GM19351 (cell line): Measurements from ENCODE around the gene SYNE3.
"Not testable (repeated sequence)": the region's sequence is repeated elsewhere in the genome, so short reads cannot be mapped to it uniquely, and the experiment has no call there.

Source experiments
- ATAC-seq: cut with Tn5 transposase; IDR thresholded peaks from one replicate; pipeline ENCODE4 v1.9.1; 2021; ENCODE audit warnings: mild to moderate bottlenecking, moderate library complexity; ENCODE audit not compliant: unreplicated experiment

The SYNE3 gene

DNA sequence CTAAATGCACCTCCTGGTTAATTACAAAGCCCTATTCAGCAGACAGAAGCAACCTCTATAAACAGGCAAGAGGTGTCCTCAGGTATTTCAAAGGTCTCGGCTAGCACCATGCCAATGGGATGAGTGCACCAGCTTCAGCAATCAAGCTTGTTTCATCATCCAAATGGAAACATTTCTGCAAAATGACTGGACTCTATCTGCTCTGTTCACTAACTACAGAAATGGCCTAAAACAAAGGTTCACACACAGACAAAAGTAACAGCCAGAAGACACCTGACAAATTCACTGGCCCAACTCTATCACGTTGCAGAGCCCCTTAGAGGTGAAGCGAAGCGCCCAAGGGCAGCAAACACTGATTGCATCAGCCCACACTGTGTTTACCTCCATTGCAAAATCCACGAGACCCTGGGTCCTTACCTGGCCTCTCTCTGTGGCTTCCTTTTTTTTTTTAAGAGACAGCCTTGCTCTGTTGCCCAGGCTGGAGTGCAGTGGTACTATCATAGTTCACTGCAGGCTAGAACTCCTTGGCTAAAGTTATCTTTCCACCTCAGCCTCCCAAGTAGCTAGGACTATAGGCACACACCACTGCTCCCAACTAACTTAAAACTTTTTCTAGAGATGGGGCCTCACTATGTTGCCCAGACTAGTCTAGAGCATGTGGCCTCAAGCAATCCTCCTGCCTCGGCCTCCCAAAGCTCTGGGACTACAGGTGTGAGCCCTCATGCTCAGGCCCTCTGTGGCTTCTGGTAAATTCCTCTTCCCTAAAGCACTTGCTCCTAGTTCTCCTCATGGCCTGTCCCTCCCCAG is 8.5 kb upstream of the SYNE3 start:
- ATAC-seq = no peak

DNA sequence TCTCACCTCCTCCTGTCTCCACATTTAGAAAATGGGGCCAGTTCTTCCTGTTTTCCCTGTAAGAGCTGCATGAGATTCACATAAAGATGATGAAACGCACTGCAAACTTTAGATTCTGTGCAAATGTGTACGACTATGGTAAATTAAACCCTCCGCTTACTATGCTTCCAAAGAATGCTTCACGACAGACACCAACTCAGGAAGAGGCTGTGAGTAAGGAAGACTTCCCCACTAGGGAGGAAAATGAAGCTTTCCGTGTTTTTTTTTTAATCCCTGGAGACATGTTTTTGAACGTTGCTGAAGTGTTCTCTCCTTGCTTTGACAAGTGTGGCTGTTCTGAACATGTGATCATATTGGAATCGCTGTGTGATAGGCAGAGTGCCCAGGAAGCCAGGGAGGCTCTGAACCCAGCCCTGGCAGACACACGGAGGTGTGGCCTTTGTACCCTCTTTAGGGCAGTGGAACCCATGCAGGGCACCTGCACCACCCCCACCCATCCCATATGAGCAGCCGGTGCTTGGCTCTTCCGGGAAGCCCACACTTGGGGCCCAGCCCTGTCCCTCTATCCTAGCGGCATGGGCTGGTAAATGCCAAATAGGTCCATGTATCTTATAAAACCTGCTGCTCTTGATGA is 7.5 kb upstream of the SYNE3 start:
- no peak for ATAC-seq

DNA sequence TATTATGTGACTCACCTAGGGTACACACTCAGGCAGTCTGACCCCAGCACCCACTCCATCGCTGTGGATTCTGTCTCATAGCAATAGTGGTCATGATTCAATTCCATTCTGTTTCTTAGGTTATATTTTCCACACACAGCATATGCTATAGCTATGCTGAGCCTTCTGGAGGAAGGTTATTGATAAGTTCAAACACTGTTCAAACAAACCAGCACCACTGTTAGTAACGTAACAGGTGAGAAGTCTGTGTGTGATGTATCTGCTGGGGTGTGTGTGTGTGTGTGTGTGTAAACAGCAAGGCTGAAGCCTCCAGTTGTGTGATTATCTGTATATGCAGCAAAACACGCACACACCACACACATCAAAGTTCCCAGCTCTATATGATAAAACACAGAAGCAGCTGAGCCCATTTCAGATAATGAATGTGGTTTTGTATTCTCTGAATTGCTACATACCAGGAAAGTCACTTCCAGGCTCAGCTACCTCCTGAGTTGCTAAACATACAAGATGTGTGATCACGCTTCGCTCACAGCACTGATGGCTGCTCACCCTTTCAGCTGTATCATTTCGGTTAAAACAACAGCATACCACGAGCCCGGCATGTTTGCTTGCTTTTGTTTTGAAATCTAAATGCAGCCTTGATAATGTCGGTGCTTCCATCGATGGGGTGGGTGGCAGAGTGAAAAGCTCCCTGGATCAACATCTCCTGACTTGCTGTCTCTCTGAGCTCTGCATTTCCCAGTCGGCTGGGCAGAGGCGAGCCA is 6.8 kb upstream of the SYNE3 start:
- ATAC-seq = no peak

DNA sequence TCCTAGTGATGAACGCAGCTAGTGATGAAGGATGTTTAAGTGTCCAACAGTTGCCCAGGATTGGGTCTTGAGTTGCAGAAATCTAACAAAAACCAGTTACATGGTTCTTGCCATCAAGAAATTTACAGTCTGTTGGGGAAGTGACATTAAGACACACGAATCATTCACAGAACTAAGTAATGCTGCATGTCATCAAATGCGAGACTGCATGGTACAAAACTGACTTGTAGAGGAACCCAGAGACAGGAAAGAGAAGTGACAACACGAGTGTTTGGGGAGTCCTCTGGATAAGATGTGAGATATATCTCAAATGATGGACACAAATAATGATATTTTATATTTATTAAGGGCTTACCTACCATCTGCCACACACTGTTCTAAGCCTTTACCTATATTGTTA is 6.1 kb upstream of the SYNE3 start:
- ATAC-seq = no peak

DNA sequence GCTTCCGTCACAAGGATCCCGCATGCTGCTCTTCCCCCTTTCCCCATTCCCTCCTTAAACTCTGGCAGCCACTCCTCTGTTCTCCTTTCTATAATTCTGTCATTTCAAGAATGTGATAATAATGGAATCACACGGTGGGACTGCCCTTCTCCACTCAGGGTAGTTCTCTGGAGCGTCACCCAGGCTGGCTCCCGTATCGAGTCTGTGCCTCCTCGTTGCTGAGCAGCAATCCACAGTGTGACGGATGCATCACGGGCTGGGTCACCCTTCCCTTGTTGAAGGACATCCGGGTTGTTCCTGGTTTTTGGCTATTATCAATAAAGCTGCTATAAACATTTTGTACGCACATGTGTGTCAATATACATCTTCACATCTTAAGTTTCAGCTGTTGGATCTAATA is 5.7 kb upstream of the SYNE3 start:
- no peak for ATAC-seq

DNA sequence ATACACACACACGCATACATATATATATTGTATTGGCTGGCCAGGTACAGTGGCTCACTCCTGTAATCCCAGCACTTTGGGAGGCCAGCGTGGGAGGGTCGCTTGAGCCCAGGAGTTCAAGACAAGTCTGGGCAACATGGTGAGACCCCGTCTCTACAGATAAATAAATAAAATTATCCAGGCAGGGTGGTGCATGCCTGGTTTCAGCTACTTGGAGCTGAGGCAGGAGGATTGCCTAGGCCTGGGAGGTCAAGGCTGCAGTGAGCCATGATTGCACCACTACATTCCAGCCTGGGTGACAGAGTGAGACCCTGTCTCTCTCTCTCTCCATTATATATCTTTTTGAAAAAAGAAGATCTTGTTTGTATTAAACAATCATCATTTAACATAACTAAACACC is 4.6 kb upstream of the SYNE3 start:
- no peak for ATAC-seq

DNA sequence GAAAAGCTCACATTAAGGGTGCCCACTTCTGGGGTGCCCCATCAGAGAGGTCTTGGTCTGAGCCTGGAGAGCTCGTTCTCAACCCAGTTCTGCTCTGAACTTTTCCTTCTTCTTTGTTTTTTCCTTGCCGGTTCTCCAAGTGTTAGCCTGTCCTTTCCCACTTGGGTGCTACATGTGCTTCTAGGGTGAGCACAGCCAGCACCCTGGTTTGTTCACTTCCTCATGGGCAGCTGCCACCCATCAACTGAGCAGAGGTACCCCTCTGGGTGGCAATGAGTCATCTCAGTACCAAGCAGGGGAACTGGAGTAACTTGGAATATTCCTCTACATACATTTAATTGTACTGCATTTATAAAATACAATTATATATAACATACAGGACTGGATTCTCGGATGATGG is 3.9 kb upstream of the SYNE3 start:
- no peak for ATAC-seq

DNA sequence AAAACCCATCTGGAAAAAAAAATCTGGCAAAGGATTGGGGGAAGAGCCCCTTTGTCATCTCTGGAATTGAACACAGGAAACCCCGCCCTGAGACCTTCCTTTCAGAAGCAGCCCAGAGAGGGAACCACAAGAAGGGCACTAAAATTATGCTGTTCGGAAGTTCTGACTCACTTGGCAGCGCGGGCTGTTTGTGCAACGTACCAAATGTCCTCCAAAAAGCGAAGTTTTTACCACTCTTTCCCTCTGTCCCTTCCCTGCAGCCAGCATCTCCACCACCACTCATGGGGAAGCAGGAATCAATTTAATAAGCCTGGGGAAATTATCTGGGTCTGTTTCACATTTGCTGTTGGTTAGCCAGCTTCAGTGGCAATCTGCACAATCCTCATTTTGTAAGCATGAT is 3.2 kb upstream of the SYNE3 start:
- no peak for ATAC-seq

DNA sequence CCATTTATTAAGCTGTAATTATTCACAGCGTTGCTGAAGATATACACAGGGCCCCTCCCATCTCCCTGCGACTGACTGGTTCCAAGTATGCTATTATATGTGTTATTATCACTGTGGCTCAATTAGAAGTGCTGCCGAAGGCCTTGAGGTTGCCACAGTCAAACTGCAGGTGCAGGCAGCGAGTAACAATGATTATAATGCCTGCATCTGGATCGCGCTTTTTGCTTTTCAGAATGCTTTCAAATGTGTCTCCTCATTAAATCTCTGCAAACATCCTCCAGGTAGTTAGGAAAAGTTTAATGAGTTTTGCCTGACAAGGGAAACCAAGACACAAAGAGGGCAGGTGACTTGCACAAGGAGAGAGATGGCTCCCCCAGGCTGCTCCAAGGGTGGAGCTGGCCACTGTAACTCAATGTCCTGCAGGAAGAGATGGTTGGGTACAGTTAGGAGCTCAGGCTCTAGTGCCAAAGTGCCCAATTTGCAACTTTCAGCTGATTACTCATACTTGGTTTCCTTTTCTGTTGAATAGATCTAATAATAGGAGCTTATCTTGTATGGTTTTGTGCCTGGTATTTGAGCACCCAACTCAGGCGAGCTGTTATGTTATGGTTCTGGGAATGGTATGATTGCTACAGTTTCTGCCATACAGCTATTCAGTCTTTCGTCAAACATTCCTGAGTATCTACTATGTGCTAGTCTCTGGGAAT is 1.7 kb upstream of the SYNE3 start:
- ATAC-seq = no peak

DNA sequence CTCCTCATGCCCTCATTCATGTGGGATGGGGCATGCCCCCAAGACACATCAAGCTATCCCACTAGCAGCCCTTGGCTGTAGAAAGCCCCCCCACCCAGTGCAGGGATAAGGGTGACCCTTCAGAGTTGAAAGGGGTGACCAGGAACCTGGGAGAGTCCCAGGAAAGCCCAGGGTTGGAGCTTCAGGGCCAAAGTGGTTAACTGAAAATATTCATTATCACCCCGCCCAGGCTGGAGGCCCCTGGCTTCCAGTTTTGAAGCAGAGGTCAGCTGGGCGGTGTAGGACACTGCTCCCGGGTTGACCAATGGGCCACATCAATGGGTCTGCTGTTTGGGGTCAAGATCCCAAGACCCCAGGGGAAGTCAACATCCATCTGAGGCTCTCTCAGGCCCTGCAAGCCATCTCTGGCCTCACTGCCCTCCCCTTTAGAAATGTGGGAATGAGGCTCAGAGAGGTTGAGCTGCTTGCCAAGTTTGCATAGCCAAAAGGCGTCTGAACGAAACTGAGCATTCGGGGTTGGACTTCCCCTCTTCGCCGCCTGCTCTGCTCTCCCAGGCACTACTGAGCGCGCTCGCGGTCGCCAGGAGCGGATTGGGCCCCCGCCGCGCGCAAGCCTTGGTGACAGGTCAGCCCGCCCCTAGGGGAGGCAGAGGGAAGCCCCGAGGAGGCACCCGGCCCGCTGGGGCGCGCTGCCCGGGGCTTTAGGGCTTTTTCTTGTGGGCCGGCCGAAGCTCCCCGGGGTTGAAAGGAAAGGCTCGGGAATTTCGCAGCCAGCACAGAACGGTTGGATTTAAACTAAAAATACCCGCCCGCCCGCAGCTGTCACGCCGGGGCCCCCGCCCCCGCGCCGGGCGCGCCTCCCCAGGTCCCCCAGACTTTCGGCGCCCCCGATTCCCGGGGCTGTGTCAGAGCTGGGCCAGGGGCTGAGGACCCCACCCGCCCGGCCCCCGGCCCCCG is 576 bp downstream of the SYNE3 start:
- peak; percentile 75 for ATAC-seq

DNA sequence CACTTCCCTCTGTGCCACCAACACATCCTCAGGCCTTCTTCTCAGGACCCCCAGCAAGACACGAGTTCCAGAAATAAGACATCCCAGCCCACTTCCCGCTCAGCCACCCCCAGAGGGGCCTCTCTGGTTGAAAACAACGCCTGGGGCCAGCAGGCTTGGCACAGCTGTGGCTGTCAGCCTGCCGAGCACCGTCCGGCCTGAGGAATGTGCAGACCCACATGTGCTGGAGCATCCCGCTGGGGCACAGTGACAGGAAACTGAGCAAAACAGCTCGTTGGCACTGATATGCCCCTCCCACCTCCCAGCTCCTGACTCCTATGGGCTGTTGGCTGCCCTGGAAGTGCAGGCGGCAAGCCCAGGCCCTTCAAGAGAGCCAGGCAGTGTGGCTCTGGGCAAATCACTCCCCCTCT is 1.4 kb downstream of the SYNE3 start:
- no peak for ATAC-seq

DNA sequence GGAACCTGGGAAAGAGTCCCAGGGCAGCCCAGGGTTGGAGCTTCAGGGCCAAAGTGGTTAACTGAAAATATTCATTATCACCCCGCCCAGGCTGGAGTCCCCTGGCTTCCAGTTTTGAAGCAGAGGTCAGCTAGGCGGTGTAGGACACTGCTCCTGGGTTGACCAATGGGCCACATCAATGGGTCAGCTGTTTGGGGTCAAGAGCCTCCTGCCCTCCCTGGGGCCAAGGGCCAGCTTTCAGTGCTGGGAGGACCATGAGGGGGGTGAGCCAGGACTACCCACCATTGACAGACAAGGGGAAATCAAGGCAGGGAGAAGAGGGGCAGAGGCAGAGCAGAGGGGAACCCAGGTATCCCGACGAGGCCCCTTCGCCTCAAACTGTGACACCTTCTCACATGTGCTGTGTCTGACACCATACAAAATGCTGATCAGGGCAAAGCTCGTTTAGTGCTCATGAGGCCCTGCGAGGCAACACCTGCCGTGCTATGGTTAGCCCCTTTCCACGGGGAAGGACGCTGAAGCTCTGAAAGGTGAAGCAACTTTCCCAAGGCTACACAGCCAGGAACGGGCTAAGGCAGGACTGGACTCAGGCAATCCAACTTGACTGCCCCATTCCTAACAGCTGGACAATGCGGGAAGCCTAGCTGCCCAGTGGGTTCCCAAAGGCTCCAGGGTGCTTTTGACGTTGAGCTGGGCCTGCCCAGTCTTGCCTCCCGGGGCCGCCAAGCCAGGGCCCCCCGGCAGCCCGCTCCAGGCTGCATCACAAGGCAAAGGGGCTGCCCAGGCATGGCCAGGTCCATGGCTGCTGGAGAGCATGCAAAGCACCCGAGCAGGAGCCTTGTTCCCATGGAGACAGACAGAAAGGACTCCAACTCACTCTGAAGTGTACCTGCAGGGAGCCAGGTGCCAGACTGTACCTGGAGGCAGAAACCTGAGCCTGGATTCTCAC is 2.0 kb downstream of the SYNE3 start:
- ATAC-seq = no peak

DNA sequence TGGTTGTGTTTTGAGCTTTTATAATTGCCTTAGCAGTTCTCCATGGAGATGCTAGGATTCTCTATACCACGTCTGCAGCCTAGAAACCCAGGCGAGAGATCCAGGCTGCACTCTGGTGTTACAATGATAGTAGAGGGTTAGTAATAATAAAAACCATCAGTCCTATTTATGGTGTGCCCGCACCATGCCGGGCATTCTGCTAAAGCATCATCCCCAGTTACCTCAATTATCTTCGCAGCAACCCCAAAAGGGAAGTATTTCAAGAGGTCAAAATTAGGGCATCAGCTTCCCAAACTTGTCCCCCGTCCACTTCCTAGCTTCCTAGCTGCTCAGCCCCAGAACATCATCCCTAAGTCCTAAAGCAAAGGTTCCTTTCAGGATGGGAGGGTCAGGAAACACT is 3.2 kb downstream of the SYNE3 start:
- ATAC-seq = no peak

DNA sequence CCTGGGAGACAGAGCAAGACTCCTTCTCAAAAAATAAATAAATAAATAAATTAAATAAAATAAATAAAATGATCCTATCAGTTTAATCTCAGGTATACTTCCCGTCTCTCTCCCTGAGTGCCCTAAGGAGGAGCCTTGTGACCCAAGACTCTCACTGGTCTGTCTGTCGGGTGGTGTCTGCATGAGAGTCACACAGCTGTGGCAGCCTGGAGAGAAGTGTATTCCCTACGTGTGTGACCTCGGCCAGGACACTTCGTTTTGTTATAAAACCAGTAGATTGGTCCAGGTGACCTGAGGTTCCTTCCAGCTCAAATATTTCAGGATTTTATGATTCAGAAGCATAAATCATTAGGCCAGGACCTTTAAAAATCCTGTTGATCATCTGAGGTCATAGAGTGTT is 4.8 kb downstream of the SYNE3 start:
- ATAC-seq = no peak

DNA sequence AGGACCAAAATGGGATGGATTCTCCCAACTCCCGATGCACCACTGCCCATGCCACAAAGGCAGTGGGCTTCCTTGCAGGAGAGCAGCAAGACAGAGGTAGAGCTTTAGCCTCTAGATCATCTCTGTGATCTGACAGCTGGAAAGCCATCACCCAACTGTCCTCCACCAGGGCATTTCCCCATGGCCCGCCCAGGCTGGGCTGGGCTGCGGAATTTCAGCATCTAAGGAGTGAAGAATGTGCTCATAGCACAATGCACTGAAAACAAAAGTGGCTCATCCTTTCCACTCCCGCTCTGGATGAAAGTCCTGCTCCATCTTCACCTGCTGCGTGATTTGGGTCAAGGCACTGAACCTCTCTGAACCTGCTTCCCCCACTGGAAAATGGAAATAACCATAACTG is 5.6 kb downstream of the SYNE3 start:
- ATAC-seq = no peak

DNA sequence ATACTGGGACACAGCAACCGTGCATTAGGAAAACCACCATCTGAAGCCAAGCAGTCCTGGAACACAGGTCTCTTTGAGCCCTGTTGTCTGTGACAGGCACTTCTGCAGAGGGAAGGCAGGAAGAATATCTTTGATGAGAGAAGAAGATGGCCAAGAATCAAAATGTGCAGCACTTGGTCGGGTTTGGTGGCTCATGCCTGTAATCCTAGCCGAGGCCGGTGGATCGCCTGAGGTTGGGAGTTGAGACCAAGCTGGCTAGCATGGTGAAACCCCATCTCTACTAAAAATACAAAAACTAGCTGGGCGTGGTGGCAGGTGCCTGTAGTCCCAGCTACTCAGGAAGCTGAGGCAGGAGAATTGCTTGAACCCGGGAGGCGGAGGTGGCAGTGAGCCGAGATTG is 6.1 kb downstream of the SYNE3 start:
- ATAC-seq = not testable (repeated sequence)

DNA sequence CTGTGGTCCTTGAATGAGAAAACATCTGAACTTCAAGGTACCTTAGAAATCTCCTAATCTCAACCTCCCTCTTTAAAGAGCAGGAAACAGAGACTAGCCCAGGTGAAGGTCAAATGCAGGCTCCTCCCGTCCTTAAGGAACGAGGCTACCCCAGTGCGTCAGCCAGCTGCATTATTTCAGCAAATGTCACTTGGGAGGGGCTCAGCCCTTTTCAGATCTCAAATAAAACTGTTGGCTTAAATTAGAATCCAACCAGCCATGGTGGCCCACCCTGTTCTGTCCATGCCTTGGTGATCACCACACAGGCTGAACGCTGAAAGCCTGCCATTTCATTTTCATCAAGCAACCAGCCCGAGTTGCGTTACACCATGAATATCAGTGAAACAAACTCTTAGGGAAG is 7.0 kb downstream of the SYNE3 start:
- ATAC-seq = no peak

DNA sequence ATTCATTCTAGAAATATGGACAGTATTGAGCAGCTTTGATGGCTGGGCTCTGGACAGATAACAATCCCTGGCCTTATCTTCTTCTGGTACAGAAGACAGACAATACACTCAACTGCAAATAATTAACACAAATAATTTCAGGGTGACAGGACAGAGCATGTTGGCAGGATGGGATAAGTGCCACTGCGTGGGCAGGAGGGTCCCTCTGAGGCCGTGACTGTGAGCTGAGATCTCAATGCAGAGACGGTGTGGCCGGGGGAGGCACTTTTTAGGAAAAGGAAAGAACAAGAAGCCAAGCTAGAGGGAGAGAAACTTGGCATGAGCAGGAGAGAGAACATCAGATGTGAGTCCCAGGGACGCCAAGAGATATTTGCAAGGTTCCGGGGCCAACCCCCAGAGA is 8.1 kb downstream of the SYNE3 start:
- ATAC-seq = no peak

DNA sequence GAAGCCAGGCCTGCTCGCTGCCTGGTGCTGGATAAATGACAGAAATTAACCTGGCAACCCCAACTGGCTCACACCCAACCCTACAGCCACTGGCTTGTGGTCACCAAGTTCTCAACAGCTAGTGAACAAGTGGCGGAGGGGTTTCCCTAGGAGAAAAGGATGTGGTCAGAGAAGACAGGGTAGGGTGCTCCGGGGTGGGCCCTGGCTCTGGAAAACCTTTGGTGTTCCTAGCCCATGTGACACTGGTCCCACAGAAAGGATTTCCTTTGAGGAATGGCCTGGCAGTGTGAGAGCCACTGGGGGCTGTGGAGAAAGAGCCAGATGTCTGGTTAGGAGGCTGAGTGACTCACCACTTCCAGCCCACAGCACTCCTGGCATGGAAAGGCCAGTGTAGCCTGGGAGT is 8.7 kb downstream of the SYNE3 start:
- no peak for ATAC-seq
